GM18870 (cell line): ENCODE measurements around the gene ATP5IF1.

Source experiments
- ATAC-seq: cut with Tn5 transposase; IDR thresholded peaks from one replicate; pipeline ENCODE4 v1.9.1; 2021; ENCODE audit warnings: moderate library complexity; ENCODE audit not compliant: unreplicated experiment

Gene ATP5IF1

GRCh38 chr1:28264897-28265296 lies 29.0 kb downstream of the ATP5IF1 start:
- ATAC-seq: no peak

DNA sequence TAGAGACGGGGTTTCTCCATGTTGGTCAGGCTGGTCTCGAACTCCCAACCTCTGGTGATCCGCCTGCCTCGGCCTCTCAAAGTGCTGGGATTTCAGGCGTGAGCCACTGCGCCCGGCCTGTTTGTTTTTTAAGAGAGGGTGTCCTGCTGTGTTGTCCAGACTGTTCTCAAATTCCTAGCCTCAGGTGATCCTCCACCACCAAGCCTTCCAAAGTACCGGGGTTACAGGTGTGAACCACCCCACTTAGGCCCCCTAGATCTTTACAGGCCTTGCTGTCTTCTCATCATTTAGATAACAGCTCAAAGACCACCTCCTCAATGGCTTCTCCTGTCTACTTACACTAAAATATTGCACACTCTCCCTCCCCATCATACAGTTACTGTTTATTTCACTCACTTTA lies 29.7 kb downstream of the ATP5IF1 start:
- ATAC-seq: no peak

DNA sequence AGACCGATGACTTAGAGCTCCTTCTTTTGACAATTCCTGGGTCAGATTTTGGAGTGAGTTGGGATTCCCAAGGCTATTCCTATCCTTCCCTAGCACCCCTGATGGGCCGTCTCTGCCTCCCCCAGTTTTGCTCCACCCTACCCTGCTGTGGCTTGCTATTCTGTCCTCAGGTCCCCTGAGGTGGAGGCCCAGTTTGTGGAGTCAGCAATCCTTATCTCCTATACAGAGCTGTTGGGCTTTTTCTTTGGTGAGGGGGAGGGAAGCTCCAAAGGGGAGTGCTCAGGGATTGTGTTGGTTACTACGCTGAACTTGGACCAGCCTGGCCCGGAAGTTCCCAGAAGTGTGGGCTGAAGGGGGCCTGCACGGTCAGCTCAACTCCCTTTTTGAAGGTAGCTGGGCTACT lies 31.0 kb downstream of the ATP5IF1 start:
- no peak for ATAC-seq

DNA sequence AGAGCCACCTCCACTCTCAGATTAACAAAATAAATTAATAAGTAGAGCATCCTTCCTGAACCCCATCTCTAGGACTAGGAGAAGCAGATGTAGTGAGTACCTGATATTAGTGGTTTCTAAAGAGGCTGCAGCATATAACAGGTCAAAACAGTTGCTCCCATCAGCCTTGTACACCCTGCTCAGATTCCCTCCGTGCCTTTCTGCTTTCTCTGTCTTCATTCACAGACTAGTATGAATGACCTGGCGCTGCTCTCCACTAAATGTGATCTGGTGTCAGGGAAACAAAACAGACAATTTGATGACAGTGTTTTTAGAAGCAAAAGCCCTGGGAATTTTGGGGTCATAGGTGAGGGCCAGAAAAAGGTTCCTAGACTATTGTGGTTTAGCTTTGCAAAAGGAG lies 31.7 kb downstream of the ATP5IF1 start:
- no peak for ATAC-seq

DNA sequence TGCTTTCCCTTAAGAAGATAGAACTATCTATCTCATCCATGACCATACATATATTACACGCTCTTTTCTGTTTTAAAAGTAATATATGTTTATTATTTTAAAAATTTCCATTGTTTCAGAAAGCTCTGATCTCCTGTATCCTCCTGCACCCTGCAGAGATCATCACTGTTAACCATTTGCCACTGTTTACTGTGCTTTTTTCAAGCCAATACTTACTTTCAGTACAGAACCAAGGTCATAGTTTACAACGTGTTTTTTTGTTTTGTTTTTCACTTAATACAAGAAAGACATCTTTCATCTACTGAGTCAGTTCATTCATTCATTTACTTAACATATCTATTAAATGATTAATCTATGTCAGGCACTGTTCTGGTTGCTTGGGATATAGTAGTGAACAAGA lies 33.6 kb downstream of the ATP5IF1 start:
- no peak for ATAC-seq

DNA sequence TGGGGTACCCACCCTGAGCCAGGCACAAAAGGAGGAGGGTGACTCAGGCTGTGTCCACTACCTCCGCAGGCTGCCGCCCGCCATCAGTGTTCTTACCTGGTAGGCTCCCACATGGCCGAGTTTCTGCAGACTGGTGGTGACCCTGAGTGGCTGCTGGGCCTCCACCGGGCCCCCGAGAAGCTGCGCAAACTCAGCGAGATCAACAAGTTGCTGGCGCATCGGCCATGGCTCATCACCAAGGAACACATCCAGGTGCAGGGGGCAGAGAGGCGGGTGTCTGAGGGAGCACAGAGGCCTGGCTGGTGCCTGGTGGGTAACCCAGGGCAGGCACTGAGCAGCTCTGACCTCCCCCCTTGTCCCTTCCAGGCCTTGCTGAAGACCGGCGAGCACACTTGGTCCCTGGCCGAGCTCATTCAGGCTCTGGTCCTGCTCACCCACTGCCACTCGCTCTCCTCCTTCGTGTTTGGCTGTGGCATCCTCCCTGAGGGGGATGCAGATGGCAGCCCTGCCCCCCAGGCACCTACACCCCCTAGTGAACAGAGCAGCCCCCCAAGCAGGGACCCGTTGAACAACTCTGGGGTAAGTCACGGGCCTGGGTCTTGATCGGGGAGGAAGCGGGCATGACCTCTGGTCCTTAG lies 36.4 kb downstream of the ATP5IF1 start:
- no peak for ATAC-seq

GRCh38 chr1:28273216-28273860 lies 37.4 kb downstream of the ATP5IF1 start:
- no peak for ATAC-seq

- ATAC-seq: no peak
Observed at GRCh38 chr1:28278763-28279162, 42.8 kb downstream of the ATP5IF1 start.

GRCh38 chr1:28279721-28280120 lies 43.8 kb downstream of the ATP5IF1 start:
- ATAC-seq: no peak

GRCh38 chr1:28280501-28280900 lies 44.6 kb downstream of the ATP5IF1 start:
- no peak for ATAC-seq

GRCh38 chr1:28280977-28281381 lies 45.1 kb downstream of the ATP5IF1 start:
- ATAC-seq: no peak

- no peak for ATAC-seq
Observed at GRCh38 chr1:28281608-28282425, 45.9 kb downstream of the ATP5IF1 start.

GRCh38 chr1:28282426-28283407 lies 46.8 kb downstream of the ATP5IF1 start:
- no peak for ATAC-seq

DNA sequence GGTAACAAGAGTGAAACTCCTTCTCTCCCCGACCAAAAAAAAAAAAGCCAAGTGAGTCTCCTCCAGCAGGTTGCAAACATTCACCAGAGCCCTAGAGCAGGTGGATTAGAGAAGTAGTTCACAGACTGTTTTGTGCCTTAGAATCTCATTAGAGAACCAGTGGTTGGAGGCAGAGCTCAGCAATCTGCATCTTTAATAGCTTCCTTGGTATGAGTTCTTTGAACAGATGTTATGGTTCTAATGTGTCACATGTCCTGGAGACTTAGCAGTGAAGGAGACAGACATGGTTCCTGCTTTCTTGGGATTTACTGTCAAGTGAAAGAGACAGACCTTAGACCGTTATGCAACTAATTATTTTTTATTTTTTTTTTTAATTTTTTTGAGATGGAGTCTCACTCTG lies 50.2 kb downstream of the ATP5IF1 start:
- ATAC-seq: no peak
